ENCODE results near the gene CDCP2.
A peak's percentile ranks its signal among the peaks of the same experiment; 100 is the strongest.

Gene CDCP2

GRCh38 chr1:54135436-54136120 is 17.2 kb downstream of the CDCP2 start:
- no peak for DNase-seq

GRCh38 chr1:54134295-54134694 is 18.5 kb downstream of the CDCP2 start:
- DNase-seq = no peak

- DNase-seq = no peak
These were observed 20.3 kb downstream of the CDCP2 start for GRCh38 chr1:54132495-54132894.

DNA sequence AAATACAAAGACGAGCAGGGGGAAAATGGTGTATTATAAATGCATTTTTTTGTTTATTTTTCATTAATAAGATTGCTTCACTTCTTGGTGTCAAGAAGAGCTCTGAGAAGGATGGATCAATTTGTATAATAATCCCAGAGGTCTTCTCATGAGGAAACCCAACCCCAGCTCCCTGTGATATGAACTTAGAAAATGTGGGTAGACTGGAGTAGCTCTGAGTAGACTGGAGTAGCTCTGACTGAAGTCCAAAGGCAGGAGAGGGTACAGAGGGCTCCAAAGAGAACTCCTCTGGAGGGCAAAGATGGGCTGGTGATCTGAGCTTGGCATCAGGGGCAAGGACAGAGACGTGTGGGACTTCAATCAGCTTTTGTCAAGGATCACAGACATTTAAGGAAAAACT is 21.4 kb downstream of the CDCP2 start:
- no peak for DNase-seq

DNA sequence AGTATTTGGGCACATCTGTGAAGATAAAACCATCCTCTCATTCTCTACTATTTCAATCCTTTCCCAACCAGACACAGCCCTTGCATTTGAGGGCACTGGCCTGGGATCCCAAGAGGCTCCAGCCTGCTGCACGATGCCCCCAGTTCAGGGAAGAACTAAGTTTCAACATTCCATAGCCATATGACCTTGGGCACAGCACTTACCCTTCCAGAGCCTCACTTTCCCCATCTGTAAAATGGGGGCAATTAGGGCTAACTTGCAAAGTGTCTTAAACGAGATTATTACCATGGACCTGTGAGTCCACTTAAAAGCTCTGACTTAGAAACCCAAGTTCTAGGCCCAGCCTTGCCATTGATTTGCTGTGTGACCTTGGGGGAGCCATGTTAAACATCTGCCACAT is 22.9 kb downstream of the CDCP2 start:
- no peak for DNase-seq

GRCh38 chr1:54127594-54128300 is 25.1 kb downstream of the CDCP2 start:
- no peak for DNase-seq

- no peak for DNase-seq
These were observed 26.5 kb downstream of the CDCP2 start for GRCh38 chr1:54126271-54126815.

DNA sequence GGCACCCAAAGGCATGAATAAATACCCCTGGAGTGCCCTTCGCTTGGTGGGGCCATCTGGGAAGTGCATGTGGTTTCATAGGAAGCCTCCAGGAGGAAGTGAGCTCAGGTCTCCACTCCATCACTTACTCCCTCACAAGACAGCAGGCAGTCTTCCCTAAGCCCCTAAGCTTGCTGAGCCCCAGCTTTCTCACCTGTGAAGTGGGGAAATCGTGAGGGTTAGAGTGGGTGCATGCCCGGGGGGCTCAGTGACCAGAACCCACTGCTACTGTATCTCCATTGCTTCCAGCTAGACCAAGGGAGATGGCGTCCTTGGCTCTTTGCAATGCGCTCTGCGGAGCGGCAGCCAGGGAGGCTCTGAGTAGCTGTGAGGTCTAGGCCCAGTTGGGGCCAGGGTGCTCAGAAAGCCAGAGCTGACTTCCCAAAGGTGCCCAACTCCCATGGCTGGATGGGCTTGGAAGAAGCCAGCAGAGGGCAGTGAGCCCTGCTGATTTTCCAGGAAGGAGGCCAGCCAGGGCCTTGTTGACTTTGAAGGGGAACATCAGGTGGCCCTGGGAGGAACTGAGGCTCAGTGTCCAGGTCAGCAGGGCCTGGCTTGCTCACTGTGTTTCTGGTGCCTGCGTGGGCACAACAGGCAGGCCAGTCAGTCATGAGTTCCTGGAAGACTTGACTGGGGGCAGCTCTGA is 27.3 kb downstream of the CDCP2 start:
- DNase-seq = peak; percentile 1

DNA sequence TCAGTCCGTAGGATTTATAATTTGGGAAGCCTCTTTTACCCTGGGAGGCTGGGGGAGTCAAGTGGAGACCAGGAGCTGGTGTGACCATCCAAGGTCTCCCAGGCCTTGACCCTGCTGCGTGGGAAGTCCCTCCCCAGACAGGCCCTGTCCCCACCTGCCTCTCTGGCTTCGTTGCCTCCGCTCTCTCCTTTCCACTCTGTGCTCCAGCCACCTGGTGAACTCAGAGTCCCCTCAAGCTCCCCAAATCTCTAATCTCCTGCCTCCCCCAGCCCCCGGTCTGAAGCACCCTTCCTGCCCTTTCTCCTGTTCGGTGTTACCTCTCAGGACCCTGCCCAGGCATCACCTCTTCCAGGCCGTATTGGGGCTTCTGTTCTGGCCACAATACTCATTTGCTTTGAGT is 27.9 kb downstream of the CDCP2 start:
- DNase-seq = no peak

DNA sequence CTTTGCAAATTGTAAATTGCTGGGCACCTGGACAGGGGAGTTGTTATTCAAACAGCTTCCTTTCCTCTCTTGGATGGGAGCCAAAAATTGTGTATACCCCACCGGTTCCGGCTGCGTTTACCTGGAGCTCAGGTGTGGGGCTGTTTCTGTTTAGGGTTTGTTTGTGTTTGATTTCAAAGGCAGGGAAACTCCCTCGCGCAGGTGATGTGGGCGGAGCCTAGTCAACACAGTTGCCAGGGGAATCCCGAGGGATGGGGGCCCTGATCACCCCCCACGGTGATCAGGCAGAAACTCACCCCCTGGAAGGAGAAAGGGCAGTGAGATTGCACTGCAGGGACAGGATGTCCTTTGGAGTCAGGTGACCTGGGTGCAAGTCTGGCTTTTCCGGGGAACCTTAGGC is 28.3 kb downstream of the CDCP2 start:
- DNase-seq = peak; percentile 4

GRCh38 chr1:54122992-54123391 is 29.8 kb downstream of the CDCP2 start:
- no peak for DNase-seq

- DNase-seq = no peak
These were observed 30.6 kb downstream of the CDCP2 start for GRCh38 chr1:54122135-54122751.

- peak; percentile 73 for DNase-seq
These were observed 31.2 kb downstream of the CDCP2 start for GRCh38 chr1:54121482-54122134.

DNA sequence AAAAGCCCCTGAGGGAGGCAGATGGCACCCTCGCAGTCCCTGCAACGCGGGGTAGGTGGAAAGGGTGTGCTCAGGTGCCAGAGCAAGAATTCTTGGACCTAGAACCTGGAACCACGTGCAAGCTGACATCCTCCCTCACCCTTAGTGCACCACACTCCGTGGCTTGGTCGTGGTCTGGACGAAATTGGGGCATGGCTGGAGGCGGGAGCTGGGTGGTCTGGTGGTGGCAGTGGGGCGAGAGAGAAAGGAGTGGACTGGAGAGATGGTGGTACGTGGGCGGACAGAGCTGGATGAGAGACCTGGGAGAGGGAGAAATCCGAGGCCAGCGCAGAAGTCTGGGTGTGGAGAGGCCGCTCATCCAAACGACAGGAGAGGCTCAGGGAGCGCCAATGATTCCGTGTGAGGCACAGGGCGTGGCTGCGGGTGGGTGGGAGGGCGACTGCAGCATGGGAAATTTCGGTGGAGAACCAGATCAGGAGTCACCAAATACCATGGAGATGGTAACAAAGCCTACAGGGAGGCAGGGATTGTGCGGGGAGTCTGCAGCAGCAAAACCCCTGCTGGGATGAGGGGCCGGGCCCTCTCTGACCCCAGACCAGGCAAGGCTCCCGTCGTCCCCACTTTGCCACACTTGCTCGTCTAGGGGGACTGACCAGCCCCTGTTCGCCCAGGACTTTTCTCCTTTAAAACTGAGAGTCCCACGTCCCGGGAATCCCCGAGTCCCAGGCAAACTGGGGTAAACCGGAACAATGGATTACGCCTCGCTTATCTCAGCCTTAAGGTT is 31.9 kb downstream of the CDCP2 start:
- no peak for DNase-seq

- DNase-seq = no peak
These were observed 32.6 kb downstream of the CDCP2 start for GRCh38 chr1:54120018-54120697.

- no peak for DNase-seq
These were observed 34.1 kb downstream of the CDCP2 start for GRCh38 chr1:54118704-54119103.

- DNase-seq = no peak
These were observed 34.8 kb downstream of the CDCP2 start for GRCh38 chr1:54117815-54118563.

DNA sequence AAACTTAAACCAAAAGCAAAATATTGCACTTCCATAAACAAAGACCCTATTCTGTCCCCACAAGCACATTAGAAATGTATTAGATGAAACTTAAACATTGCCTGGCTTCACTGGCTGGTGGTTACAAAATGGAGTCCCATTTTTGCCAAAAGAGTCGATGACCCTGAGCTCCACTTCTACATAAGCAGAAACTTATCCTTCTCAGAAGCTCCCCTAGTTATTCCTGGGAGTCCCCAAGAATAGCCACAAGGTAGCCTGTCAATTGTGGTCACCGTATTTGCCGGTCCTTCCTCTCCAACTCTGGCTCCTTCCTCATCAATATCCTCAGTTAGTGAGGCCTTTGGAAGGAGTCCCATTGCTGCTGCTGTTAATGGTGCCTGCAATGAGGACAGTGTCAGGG is 37.3 kb downstream of the CDCP2 start:
- no peak for DNase-seq

GRCh38 chr1:54114955-54115354 is 37.8 kb downstream of the CDCP2 start:
- DNase-seq = no peak

GRCh38 chr1:54114001-54114400 is 38.8 kb downstream of the CDCP2 start:
- no peak for DNase-seq

All from NCI-H1436 (cell line).